Activated CD8-positive, alpha-beta T cell treated with anti-CD3 and anti-CD28 coated beads for 36 hours (primary cell): Measurements from ENCODE around the gene NFYA. TPM values are rescaled to one million over a fixed set of nuclear protein-coding genes. Genes with fewer than 3 reads are reported as not detected.

Source experiments
- ATAC-seq: fragments of 200-7000 bp; cut with Tn5 transposase; one replicate; pipeline ENCODE4 v1.10.0; 2021; ENCODE audit warnings: mild to moderate bottlenecking, moderate library complexity
- CTCF ChIA-PET: fragments of 350-600 bp; sonication (Branson Sonifier 250); formaldehyde crosslinking; loops from one replicate; lab custom pipeline; 2021; ENCODE audit warnings: antibody characterized with exemption; lab: Charles Lee
- POLR2A ChIA-PET: fragments of 350-600 bp; sonication (Branson Sonifier 250); formaldehyde crosslinking; loops from one replicate; lab custom pipeline; 2021; ENCODE audit warnings: antibody characterized with exemption; lab: Charles Lee
- DNase-seq: peaks from one replicate; pipeline ENCODE4 v3.0.0-alpha.2; 2020
- H3K27ac Mint-ChIP-seq: one replicate; pipeline ENCODE4 v1.8.0; 2021; ENCODE audit warnings: mild to moderate bottlenecking, mixed read lengths
- H3K27me3 Mint-ChIP-seq: one replicate; pipeline ENCODE4 v1.8.0; 2021; ENCODE audit warnings: mixed read lengths
- H3K36me3 Mint-ChIP-seq: one replicate; pipeline ENCODE4 v1.8.0; 2021; ENCODE audit warnings: low read depth, mixed read lengths
- H3K4me1 Mint-ChIP-seq: one replicate; pipeline ENCODE4 v1.8.0; 2021; ENCODE audit warnings: low read depth, mixed read lengths
- H3K4me3 Mint-ChIP-seq: one replicate; pipeline ENCODE4 v1.8.0; 2021; ENCODE audit warnings: mild to moderate bottlenecking, moderate library complexity, mixed read lengths
- H3K9me3 Mint-ChIP-seq: one replicate; pipeline ENCODE4 v1.8.0; 2021; ENCODE audit warnings: mixed read lengths
- CTCF ChIP-seq: fragments of 200-600 bp; IDR thresholded peaks from one replicate; pipeline ENCODE4 v1.8.0; 2022; ENCODE audit warnings: antibody characterized with exemption, mild to moderate bottlenecking
- intact Hi-C: fragments of 100-400 bp; cut with micrococcal nuclease; formaldehyde crosslinking; loops from one replicate; pipeline ENCODE4 v1.10.0; 2022
- total RNA-seq, 2 experiments: library from RNA; stranded (reverse); gene quantifications; one replicate each; pipeline ENCODE4 v1.2.3, GENCODE V29; 2021

The NFYA gene
- total RNA-seq, 2 experiments from 2014 or later = 30.7 to 31.1 TPM

- Mint-ChIP-seq H3K27me3 (no peaks in the 10 kb centered on the region), H3K4me3 (peak overlapping the region; percentile 86), H3K4me1 (peaks cover 63% of the 10 kb centered on the region), H3K36me3 (peaks cover 38% of the 10 kb centered on the region), H3K9me3 (no peaks in the 10 kb centered on the region), H3K27ac (peak overlapping the region; percentile 95)
- CTCF ChIA-PET = interaction anchor here (0.6 to 3.1 kb wide), 13 partner anchors 8 to 259 kb away, joined by 3 to 11 read pairs (median 4); partner anchors contain the start of genes NCR2 and UNC5CL
- intact Hi-C loops = loop anchor here (10.0 kb wide), 1 partner anchor 109 kb away; no protein-coding TSS in a partner anchor
- POLR2A ChIA-PET = no interaction called here
- no peak for TF ChIP-seq CTCF
- ATAC-seq (no peak), DNase-seq (no peak)
These were observed 3.2 kb downstream of the NFYA start for GRCh38 chr6:41075651-41076626.

- Mint-ChIP-seq H3K27ac (peak overlapping the region; percentile 30), H3K27me3 (no peaks in the 10 kb centered on the region), H3K4me3 (no peak overlapping the region), H3K36me3 (peaks cover 48% of the 10 kb centered on the region), H3K9me3 (no peaks in the 10 kb centered on the region), H3K4me1 (peaks cover 70% of the 10 kb centered on the region)
- ATAC-seq (no peak), DNase-seq (no peak)
- intact Hi-C loops = loop anchor here (10.0 kb wide), 1 partner anchor 107 kb away; no protein-coding TSS in a partner anchor
- CTCF ChIA-PET = interaction anchor here (1.5 to 3.1 kb wide), 4 partner anchors 10 to 242 kb away, joined by 5 to 11 read pairs (median 6); no protein-coding TSS in a partner anchor
- POLR2A ChIA-PET = no interaction called here
- TF ChIP-seq CTCF = no peak
These were observed 4.8 kb downstream of the NFYA start for GRCh38 chr6:41077536-41077935.

- TF ChIP-seq CTCF = no peak
- intact Hi-C loops = loop anchor here (10.0 kb wide), 1 partner anchor 107 kb away; no protein-coding TSS in a partner anchor
- Mint-ChIP-seq H3K27ac (no peak overlapping the region), H3K4me3 (no peak overlapping the region), H3K4me1 (peaks cover 72% of the 10 kb centered on the region), H3K27me3 (no peaks in the 10 kb centered on the region), H3K36me3 (peaks cover 49% of the 10 kb centered on the region), H3K9me3 (no peaks in the 10 kb centered on the region)
- POLR2A ChIA-PET = no interaction called here
- ATAC-seq = no peak
- CTCF ChIA-PET = interaction anchor here (1.7 to 3.1 kb wide), 3 partner anchors 10 to 242 kb away, joined by 5 to 11 read pairs (median 7); no protein-coding TSS in a partner anchor
- no peak for DNase-seq
These were observed 5.3 kb downstream of the NFYA start for GRCh38 chr6:41078101-41078500.

GRCh38 chr6:41079080-41079479 lies 6.3 kb downstream of the NFYA start:
- DNase-seq (no peak), ATAC-seq (no peak)
- H3K9me3 Mint-ChIP-seq = no peaks in the 10 kb centered on the region
- H3K4me1 Mint-ChIP-seq = peaks cover 70% of the 10 kb centered on the region
- no peak for TF ChIP-seq CTCF
- intact Hi-C loops = loop anchor here (10.0 kb wide), 1 partner anchor 106 kb away; no protein-coding TSS in a partner anchor
- no peak overlapping the region for H3K4me3 Mint-ChIP-seq
- no peaks in the 10 kb centered on the region for H3K27me3 Mint-ChIP-seq
- peaks cover 52% of the 10 kb centered on the region for H3K36me3 Mint-ChIP-seq
- H3K27ac Mint-ChIP-seq = peak overlapping the region; percentile 49
- POLR2A ChIA-PET = no interaction called here
- CTCF ChIA-PET = interaction anchor here (1.3 to 1.9 kb wide), 3 partner anchors 13 to 104 kb away, joined by 4 to 7 read pairs (median 6); no protein-coding TSS in a partner anchor
